GM19438 (cell line): ENCODE measurements around the gene RAMP3.
"Not testable (repeated sequence)": the region's sequence is repeated elsewhere in the genome, so short reads cannot be mapped to it uniquely, and the experiment has no call there.

Experiments used
- ATAC-seq: cut with Tn5 transposase; IDR thresholded peaks from one replicate; pipeline ENCODE4 v1.9.1; 2021; ENCODE audit warnings: low read depth; ENCODE audit not compliant: unreplicated experiment

RAMP3 gene

GRCh38 chr7:45189151-45189970 lies 31.8 kb downstream of the RAMP3 start:
- no peak for ATAC-seq

DNA sequence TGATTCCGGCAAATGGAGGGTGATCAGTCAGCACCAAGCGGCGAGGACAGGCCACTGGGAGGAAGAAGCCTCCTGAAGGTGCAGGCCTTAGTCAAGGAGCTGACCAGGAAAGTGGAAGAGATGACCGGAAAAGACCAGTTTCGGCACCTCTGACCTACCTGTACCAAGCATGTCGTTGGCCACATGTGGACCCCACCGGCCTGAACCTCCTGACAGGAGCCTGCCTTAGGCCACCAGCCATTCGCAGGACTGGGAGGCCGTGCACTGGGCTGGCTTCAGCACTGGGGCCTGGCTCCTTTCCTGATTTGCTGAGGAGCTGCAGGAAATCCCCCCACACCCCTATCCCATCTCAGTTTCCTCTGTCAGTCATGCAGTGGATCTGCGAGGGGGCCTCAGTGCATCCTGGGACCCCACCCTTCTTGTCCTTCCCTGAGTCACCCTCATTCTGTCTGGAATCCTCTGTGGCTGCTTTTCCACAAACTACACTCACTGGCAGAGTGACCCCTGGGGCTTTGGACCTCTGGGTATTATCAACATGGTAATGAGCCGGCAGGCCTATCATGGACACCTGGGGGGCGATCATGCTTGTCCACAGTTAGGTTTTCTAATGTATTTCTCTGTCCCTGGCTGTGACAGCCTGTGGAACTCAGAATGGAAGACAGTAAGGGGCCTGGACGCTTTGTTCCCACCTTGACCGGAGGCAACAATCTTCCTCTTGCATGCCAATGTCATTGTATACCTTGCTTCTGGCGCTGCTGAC lies 33.0 kb downstream of the RAMP3 start:
- no peak for ATAC-seq

DNA sequence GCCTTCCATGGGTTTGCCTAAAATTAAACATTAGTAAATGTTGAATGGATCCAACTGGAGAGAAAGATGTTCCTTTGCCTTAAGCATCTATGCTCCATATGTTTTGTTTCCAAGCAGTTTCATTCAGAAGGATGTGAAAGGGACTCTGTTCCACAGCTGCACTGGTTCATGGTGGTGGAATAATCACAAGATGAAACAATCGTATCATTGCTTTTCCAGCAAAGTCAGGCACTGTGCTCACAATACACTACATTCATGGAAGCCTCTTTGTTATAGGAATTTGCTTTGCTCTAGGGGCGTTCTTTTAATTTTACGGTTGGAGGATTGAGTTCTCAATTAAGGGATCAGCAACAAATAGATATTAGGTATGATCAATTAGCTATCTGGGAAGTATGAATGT lies 33.8 kb downstream of the RAMP3 start:
- ATAC-seq: no peak

- ATAC-seq: no peak
These were observed 35.0 kb downstream of the RAMP3 start for GRCh38 chr7:45192621-45193041.

GRCh38 chr7:45193828-45194227 lies 36.2 kb downstream of the RAMP3 start:
- ATAC-seq: no peak

- ATAC-seq: no peak
These were observed 38.8 kb downstream of the RAMP3 start for GRCh38 chr7:45196374-45196773.

- ATAC-seq: no peak
These were observed 39.9 kb downstream of the RAMP3 start for GRCh38 chr7:45197461-45197860.

DNA sequence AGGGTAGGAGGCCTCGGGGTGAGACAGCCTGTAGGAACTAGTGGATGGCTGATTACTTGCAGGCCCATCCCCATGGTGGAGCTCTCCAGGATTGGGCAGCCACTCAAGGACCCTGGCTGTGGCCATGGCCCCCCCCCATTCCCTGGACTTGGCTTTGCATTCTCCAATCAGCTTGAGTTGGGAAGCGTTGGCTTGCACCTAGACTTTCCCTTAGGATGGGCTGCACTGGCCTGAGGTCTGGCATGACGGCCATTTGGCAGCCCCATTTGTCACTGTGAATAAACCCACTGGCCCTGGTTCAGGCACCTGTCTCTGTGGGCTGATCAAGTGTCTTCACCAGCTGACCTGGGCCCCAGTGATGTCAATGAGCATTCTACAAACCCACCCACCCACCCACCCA lies 41.4 kb downstream of the RAMP3 start:
- ATAC-seq: no peak

- ATAC-seq: no peak
These were observed 41.9 kb downstream of the RAMP3 start for GRCh38 chr7:45199506-45199905.

DNA sequence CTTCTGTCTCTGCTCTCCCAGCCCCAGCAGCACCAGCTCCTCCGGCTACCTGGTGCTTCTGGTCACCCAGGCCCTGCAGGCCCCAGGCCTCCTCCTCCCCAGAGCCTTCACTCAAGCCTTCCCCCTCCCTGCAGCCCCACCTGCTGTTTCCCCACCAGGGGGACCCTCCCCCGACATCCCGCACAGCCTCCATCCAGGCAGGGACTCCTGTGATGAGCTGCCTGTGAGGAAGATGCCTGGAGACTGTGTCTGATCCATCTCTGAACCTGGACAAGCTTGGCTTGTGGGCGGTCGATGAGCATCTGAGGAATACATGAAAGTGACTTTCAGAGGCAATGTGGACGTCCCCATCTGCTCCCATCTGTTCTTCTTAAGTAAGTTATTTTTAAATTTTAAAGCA lies 45.0 kb downstream of the RAMP3 start:
- no peak for ATAC-seq

DNA sequence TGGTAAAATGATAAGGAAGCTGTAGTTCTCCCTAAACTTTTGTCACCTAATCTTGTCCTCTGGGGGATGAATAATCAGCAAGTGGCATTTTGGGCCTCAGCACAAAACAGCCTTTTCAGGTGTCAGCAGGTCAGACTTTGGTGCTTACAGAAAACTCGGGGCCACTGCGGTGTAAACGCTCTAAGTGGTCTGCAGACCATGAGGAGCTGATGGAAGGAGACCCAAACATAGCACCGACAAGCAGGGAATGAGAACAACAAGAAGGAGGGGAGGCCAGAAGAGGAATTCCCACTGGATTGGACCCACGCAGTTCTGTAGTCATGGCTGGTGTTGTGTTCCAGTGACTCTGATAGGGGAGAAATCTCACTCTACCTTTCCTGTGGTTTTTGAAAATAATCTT lies 45.4 kb downstream of the RAMP3 start:
- no peak for ATAC-seq

GRCh38 chr7:45203459-45203858 lies 45.9 kb downstream of the RAMP3 start:
- no peak for ATAC-seq

DNA sequence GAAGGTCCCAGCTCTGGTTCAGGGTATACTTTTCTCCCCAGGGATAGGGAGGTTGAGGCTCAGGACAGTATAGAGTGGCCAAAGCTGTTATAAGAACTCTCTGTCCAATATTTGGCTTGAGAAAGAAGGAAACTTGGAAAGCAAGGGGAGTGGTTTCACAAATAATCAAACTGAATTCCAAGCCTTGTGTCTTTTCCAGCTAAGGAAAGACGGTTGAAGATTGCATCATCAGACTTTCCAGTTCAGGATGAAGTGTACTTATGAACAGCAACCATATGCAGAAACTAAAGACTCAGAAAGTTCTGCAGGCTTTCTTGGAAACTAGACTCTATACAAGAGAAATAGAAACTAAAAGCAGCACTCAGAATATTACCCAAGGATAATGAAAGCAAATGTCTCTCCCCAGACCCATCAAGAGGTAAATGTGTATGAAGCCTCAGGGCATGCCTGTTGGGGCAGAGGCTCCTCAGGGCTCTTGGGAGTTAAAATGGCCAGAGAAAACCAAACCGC lies 46.4 kb downstream of the RAMP3 start:
- ATAC-seq: peak; percentile 89

GRCh38 chr7:45206266-45206665 lies 48.7 kb downstream of the RAMP3 start:
- not testable (repeated sequence) for ATAC-seq

- ATAC-seq: not testable (repeated sequence)
These were observed 52.3 kb downstream of the RAMP3 start for GRCh38 chr7:45209909-45210308.

GRCh38 chr7:45211066-45211465 lies 53.5 kb downstream of the RAMP3 start:
- ATAC-seq: no peak

GRCh38 chr7:45211958-45212357 lies 54.4 kb downstream of the RAMP3 start:
- no peak for ATAC-seq

DNA sequence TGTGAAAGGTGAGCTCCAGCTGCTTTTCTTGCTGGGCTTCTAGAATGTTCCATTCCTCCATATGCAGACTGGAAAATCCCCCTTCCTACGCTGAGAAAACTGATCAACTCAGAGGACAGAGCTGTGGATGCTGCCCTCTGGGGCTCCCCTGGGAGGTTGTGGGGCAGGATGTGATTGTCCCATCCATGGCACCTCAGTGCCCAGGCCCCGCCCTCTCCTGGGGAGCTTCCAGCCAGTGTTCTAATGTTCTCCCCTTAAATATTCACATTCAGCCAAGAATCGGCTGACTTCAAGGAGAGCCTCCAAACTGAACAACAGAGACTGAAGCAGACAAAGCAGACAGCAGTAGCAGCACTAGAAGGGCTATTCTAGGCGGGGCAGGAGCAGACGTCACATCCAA lies 55.0 kb downstream of the RAMP3 start:
- no peak for ATAC-seq

- ATAC-seq: no peak
These were observed 58.0 kb downstream of the RAMP3 start for GRCh38 chr7:45215601-45216062.

GRCh38 chr7:45216181-45216580 lies 58.6 kb downstream of the RAMP3 start:
- ATAC-seq: no peak

DNA sequence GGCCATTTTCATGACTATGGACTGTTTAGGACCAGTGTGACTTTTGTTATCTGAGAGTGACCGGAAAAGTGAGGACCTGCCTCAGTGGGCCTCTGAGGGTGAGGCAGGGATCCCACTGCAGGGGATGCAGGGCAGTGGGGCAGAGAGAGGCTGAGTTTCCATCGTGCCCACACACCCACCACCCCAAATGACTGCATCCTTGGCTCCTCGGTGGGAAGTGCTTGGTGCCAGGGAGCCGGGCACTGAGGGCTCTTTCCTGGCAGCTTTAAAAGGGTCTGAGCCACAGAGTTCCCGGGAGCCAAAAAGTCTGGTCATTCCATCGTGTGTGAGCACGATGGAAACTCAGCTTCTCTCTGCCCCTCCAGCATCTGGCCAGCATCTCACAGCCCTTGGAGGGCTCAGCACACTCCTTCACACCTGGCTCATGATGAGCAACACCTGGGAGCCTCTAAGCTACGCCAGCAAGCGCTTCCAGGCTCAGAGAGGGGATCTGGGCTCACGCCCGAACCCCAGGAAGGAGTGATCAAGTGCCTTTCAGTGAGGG lies 59.1 kb downstream of the RAMP3 start:
- no peak for ATAC-seq
